ENCODE results near the gene PITPNM2.
"Not testable (repeated sequence)": the region's sequence is repeated elsewhere in the genome, so short reads cannot be mapped to it uniquely, and the experiment has no call there.

PITPNM2 gene

GRCh38 chr12:123120452-123121166 lies 30.3 kb downstream of the PITPNM2 start:
- no peak for DNase-seq (ENCODE audit: low read depth in 2 of 2)

- peak; percentile 38 to 45 for DNase-seq (ENCODE audit: low read depth in 2 of 2)
These were observed 31.1 kb downstream of the PITPNM2 start for GRCh38 chr12:123119808-123120207.

GRCh38 chr12:123118497-123118896 lies 32.4 kb downstream of the PITPNM2 start:
- no peak for DNase-seq (ENCODE audit: low read depth in 2 of 2)

GRCh38 chr12:123115409-123116121 lies 35.3 kb downstream of the PITPNM2 start:
- DNase-seq (ENCODE audit: low read depth in 2 of 2) = no peak

GRCh38 chr12:123114304-123115083 lies 36.4 kb downstream of the PITPNM2 start:
- DNase-seq (ENCODE audit: low read depth in 2 of 2) = no peak

- DNase-seq (ENCODE audit: low read depth in 2 of 2) = no peak
These were observed 37.9 kb downstream of the PITPNM2 start for GRCh38 chr12:123113026-123113425.

- DNase-seq (ENCODE audit: low read depth in 2 of 2) = no peak
These were observed 39.3 kb downstream of the PITPNM2 start for GRCh38 chr12:123111498-123112165.

GRCh38 chr12:123109319-123109772 lies 41.5 kb downstream of the PITPNM2 start:
- DNase-seq (ENCODE audit: low read depth in 2 of 2) = no peak

- DNase-seq (ENCODE audit: low read depth in 2 of 2) = no peak
These were observed 42.2 kb downstream of the PITPNM2 start for GRCh38 chr12:123108682-123109066.

- no peak for DNase-seq (ENCODE audit: low read depth in 2 of 2)
These were observed 42.8 kb downstream of the PITPNM2 start for GRCh38 chr12:123107926-123108681.

GRCh38 chr12:123106640-123107359 lies 44.1 kb downstream of the PITPNM2 start:
- peak; percentile 42 for DNase-seq (ENCODE audit: low read depth in 2 of 2)

- DNase-seq (ENCODE audit: low read depth in 2 of 2) = no peak
These were observed 45.6 kb downstream of the PITPNM2 start for GRCh38 chr12:123105211-123105826.

GRCh38 chr12:123104809-123105208 lies 46.1 kb downstream of the PITPNM2 start:
- DNase-seq (ENCODE audit: low read depth in 2 of 2) = no peak

- not testable (repeated sequence) for DNase-seq (ENCODE audit: low read depth in 2 of 2)
These were observed 46.8 kb downstream of the PITPNM2 start for GRCh38 chr12:123104094-123104493.

- DNase-seq (ENCODE audit: low read depth in 2 of 2) = no peak
These were observed 47.9 kb downstream of the PITPNM2 start for GRCh38 chr12:123102781-123103503.

GRCh38 chr12:123102366-123102765 lies 48.5 kb downstream of the PITPNM2 start:
- DNase-seq (ENCODE audit: low read depth in 2 of 2) = no peak

- no peak for DNase-seq (ENCODE audit: low read depth in 2 of 2)
These were observed 49.4 kb downstream of the PITPNM2 start for GRCh38 chr12:123101526-123101925.
